Adrenal gland (tissue), 12 donors: ENCODE results near the gene TLL1. TPM values are rescaled to one million over a fixed set of nuclear protein-coding genes. Genes with fewer than 3 reads are reported as not detected.

Experiments used
- DNase-seq, 7 donors: peaks; one replicate each; pipeline ENCODE4 v3.0.0-alpha.2; 2019 to 2020
- H3K27ac ChIP-seq, 5 donors: fragments of 200-600 bp; sonication (generic) in 4 of 5; 1 replicate in 3 of 5; 2 replicates in 2 of 5; pipeline versions ENCODE4 v1.5.1 to v1.8.0; 2016 to 2020; ENCODE audit warnings: mild to moderate bottlenecking in 1 of 5
- H3K27me3 ChIP-seq: fragments of 200-600 bp; 2 replicates; pipeline ENCODE4 v1.8.0; 2021
- H3K36me3 ChIP-seq, 2 donors: fragments of 200-600 bp; replicated peaks in 1 of 2; 1 replicate in 1 of 2; 2 replicates in 1 of 2; pipeline versions ENCODE4 v1.5.1 to v1.8.0; 2018 to 2022
- H3K4me1 ChIP-seq, 2 donors: fragments of 200-600 bp; replicated peaks in 1 of 2; 1 replicate in 1 of 2; 2 replicates in 1 of 2; pipeline versions ENCODE4 v1.5.1 to v1.8.0; 2018 to 2021
- H3K4me3 ChIP-seq, 4 donors: fragments of 200-600 bp; sonication (generic) in 3 of 4; one replicate each; pipeline ENCODE4 v1.5.1; 2016 to 2018
- H3K9me3 ChIP-seq, 3 donors: fragments of 200-600 bp; sonication (generic) in 1 of 3; replicated peaks in 1 of 3; 1 replicate in 2 of 3; 2 replicates in 1 of 3; pipeline versions ENCODE4 v1.5.1 to v1.8.0; 2016 to 2021
- POLR2A ChIP-seq, 2 donors: fragments of 450-650 bp; IDR thresholded peaks; one replicate each; pipeline ENCODE4 v1.6.1; 2017; ENCODE audit warnings: antibody characterized with exemption in 2 of 2, mild to moderate bottlenecking in 2 of 2, moderate library complexity in 1 of 2
- whole genome bisulfite sequencing, 4 donors: extraction: QIAGEN DNeasy Blood & Tissue Kit in 2 of 4; methylation state at CpG; one replicate each; pipeline versions ENCODE4 v1.1.5 to v1.1.7; 2013 to 2017; 5-methylcytosine and 5-hydroxymethylcytosine counted together
- intact Hi-C, 2 donors: fragments of 100-400 bp; cut with DNase I; formaldehyde crosslinking; loops; one replicate each; pipeline versions ENCODE4 v1.14.1 to v1.15.0; 2022 to 2023
- polyA plus RNA-seq, 3 donors: library from polyadenylated mRNA; stranded (reverse); fragments of 200-250 nt in 2 of 3; fragments of 350-450 nt in 1 of 3; fragmentation: Illumina TruSeq in 1 of 3; extraction: RNeasy Lipid Tissue Mini Kit (QIAGEN cat#74804) in 1 of 3; gene quantifications; one replicate each; pipeline ENCODE4 v1.2.3, GENCODE V29; 2013 to 2014
- total RNA-seq, 9 donors: library from RNA; depleted of rRNA in 4 of 9; stranded (reverse); fragments of >200 nt in 4 of 9; fragments of 120-200 nt in 1 of 9; fragmentation: NEBNext Ultra II Directional in 1 of 9; extraction: Animal tissue kit (Norgen Biotek cat#: 25700) in 1 of 9; gene quantifications; one replicate each; pipeline versions ENCODE4 v1.1.0 to v1.2.4, GENCODE V29; 2013 to 2023
- TF ChIP-seq, protein P1 (sequence below), 6 experiments: fragments of 450-650 bp in 4 of 6; fragments of 200-600 bp in 2 of 6; sonication (generic) in 1 of 6; IDR thresholded peaks; 1 replicate in 5 of 6; 2 replicates in 1 of 6; pipeline versions ENCODE4 v1.5.1 to v1.8.0; 2016 to 2021; ENCODE audit warnings: antibody characterized with exemption in 6 of 6, mild to moderate bottlenecking in 2 of 6, moderate library complexity in 1 of 6
- donor health status: healthy with polysubstance abuse.
- donor health status: Bipolar disorder and iron deficiency.
- donor health status: DM: yes; HTN: yes; CAD: no.
- donor health status: DM: no; HTN: no; CAD: no.
- donor health status: DM: no; HTN: no; CAD: no.
- donor health status: DM: yes; HTN: yes; CAD: no.

Gene TLL1
- total and polyA plus RNA-seq, 12 donors, result 1.00 to 12.7 (median 2.1) TPM

DNA sequence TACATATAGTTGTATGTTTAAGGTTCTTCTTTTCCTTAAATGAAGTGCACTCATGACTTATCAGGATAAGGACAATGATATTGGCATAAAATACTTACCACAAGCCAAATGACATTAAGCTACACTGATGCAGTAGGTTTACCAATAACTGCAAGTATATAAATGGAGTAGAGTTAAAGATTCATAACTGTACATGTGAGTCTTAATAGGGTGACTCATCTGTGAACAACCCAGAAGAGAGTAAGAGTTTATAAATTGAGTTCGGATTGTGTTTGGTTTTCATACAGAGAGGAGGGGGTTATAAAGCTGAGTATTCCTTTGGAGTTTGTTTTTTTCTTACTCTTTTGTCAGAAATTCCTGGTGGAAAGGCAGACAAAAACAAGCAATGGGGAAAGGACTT is 144.8 kb downstream of the TLL1 start:
- no peak for TF ChIP-seq POLR2A (IDR thresholded peaks at IDR 0.05)
- TF ChIP-seq, protein P1, sequence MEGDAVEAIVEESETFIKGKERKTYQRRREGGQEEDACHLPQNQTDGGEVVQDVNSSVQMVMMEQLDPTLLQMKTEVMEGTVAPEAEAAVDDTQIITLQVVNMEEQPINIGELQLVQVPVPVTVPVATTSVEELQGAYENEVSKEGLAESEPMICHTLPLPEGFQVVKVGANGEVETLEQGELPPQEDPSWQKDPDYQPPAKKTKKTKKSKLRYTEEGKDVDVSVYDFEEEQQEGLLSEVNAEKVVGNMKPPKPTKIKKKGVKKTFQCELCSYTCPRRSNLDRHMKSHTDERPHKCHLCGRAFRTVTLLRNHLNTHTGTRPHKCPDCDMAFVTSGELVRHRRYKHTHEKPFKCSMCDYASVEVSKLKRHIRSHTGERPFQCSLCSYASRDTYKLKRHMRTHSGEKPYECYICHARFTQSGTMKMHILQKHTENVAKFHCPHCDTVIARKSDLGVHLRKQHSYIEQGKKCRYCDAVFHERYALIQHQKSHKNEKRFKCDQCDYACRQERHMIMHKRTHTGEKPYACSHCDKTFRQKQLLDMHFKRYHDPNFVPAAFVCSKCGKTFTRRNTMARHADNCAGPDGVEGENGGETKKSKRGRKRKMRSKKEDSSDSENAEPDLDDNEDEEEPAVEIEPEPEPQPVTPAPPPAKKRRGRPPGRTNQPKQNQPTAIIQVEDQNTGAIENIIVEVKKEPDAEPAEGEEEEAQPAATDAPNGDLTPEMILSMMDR (IDR thresholded peaks at IDR 0.05), result no peak
- WGBS, 4 donors, result 75 to 89% (median 81%) methylated on average over 1 of the region's 1 CpG
- DNase-seq, result no peak
- H3K4me3 ChIP-seq, result no peak overlapping the region
- no peaks in the 10 kb centered on the region for H3K4me1 ChIP-seq
- intact Hi-C loops, result no loop called here
- no peaks in the 10 kb centered on the region for H3K27me3 ChIP-seq
- no peak overlapping the region for H3K27ac ChIP-seq
- no peaks in the 10 kb centered on the region for H3K9me3 ChIP-seq
- H3K36me3 ChIP-seq, result no peaks in the 10 kb centered on the region

DNA sequence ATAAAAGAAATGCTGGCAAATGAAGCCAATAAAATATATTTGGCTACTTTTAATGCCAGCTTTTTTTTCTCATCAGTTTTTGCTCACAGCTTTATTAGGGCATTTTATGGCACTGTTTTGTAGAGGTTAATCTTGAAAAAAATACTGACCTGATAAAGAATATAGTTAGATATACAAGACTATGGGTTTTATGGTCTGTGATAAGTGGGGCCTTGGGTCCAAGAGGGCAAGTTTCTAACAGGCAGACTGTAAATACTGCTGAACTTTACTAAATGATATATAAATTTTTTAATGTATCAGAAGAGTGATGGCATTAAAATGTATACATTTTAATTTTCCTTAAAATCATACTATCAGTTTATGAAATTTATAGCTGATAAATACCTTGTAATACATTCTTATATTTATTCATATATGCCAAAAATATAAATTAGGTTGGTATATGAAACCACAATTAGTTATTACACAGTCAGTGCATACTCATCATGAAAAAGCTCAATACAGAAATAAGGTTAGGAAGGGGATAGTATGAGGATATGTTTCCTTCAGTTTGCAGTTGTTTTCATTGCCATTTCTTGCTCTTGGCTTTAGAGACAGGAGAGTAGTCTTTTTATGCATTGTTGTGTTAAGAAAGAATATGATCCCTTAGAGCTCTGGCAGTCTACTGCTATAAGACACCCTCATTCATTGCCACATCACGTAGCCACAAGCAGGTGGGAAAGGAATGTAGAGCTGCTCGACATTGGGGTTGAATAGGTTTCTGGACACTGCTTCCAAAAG is 146.6 kb downstream of the TLL1 start:
- TF ChIP-seq POLR2A (IDR thresholded peaks at IDR 0.05), result no peak
- TF ChIP-seq, protein P1 (IDR thresholded peaks at IDR 0.05), result no peak
- Histone ChIP-seq H3K9me3 (no peaks in the 10 kb centered on the region), H3K4me1 (no peaks in the 10 kb centered on the region), H3K27ac (no peak overlapping the region), H3K27me3 (no peaks in the 10 kb centered on the region), H3K4me3 (no peak overlapping the region), H3K36me3 (no peaks in the 10 kb centered on the region)
- no peak for DNase-seq
- 76 to 84% (median 78%) methylated on average over 2 of the region's 2 CpGs for WGBS, 4 donors
- intact Hi-C loops, result no loop called here

DNA sequence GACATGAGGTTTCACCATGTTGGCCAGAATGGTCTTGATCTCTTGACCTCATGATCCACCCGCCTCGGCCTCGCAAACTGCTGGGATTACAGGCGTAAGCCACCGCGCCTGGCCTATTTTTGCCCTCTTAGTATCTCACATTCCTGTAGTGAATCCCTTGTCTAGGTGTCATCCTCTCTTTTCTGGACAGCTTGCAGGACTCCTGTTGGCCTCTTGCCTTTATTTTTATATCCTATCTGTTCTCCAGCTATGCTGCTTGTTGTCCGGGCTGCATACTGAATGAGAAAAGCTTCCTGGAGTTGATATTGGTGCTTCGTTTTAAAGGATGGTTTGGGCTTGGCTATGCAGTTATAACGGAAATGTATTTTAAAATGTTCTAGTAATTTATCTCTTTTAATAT is 148.6 kb downstream of the TLL1 start:
- no peak for DNase-seq
- Histone ChIP-seq H3K27me3 (no peaks in the 10 kb centered on the region), H3K36me3 (no peaks in the 10 kb centered on the region), H3K4me3 (no peak overlapping the region), H3K27ac (no peak overlapping the region), H3K4me1 (no peaks in the 10 kb centered on the region), H3K9me3 (no peaks in the 10 kb centered on the region)
- intact Hi-C loops, result no loop called here
- TF ChIP-seq, protein P1 (IDR thresholded peaks at IDR 0.05), result no peak
- TF ChIP-seq POLR2A (IDR thresholded peaks at IDR 0.05), result no peak
- WGBS, 4 donors, result 80 to 89% (median 86%) methylated on average over 9 of the region's 9 CpGs

DNA sequence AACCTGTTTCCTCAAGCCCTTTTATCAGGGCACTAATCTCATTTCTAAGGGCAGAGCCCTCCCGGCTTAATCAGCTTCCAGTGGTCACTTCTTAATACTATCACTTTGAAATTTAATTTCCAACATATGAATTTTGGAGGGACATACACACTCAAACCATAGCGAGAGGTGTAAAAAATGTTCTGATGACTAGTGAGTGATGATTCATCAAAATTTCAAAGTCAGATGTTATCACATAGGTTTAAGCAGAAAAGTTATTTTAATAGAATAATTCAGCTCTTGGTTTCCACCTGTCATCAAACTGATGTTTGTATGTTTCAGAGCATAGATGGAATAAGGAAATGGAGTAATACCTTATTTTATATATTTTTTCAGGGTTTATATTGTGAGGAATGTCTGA is 161.9 kb downstream of the TLL1 start:
- TF ChIP-seq, protein P1 (IDR thresholded peaks at IDR 0.05), result no peak
- TF ChIP-seq POLR2A (IDR thresholded peaks at IDR 0.05), result no peak
- 81 to 93% (median 83%) methylated on average over 2 of the region's 2 CpGs for WGBS, 4 donors
- no peak for DNase-seq
- Histone ChIP-seq H3K27me3 (no peaks in the 10 kb centered on the region), H3K36me3 (no peaks in the 10 kb centered on the region), H3K4me1 (no peaks in the 10 kb centered on the region), H3K27ac (no peak overlapping the region), H3K9me3 (no peaks in the 10 kb centered on the region), H3K4me3 (no peak overlapping the region)
- intact Hi-C loops, result no loop called here
